Cardiac muscle cell (in vitro differentiated cells and primary cell): Measurements from ENCODE around the gene PTAR1. TPM values are rescaled to one million over a fixed set of nuclear protein-coding genes. Genes with fewer than 3 reads are reported as not detected.

ENCODE experiments used
- DNase-seq, 2 donors: peaks; one replicate each; pipeline versions ENCODE4 v3.0.0 to v3.0.0-alpha.2; 2010 to 2017; ENCODE audit warnings: low read depth in 1 of 2, low spot score in 1 of 2
- H3K27ac ChIP-seq: fragments of 200-600 bp; sonication (generic); 2 replicates; pipeline ENCODE4 v1.5.1; 2016
- H3K27me3 ChIP-seq: fragments of 200-600 bp; sonication (generic); 2 replicates; pipeline ENCODE4 v1.6.0; 2016; ENCODE audit warnings: control low read depth
- H3K36me3 ChIP-seq: fragments of 200-600 bp; sonication (generic); 2 replicates; pipeline ENCODE4 v1.5.1; 2016; ENCODE audit warnings: control low read depth
- H3K4me1 ChIP-seq: fragments of 200-600 bp; sonication (generic); 2 replicates; pipeline ENCODE4 v1.8.1; 2017; ENCODE audit warnings: low read depth, mild to moderate bottlenecking, mixed run types
- H3K4me3 ChIP-seq: fragments of 200-600 bp; sonication (generic); 2 replicates; pipeline ENCODE4 v1.5.1; 2016; ENCODE audit warnings: mild to moderate bottlenecking
- H3K9me3 ChIP-seq: fragments of 200-600 bp; sonication (generic); 2 replicates; pipeline ENCODE4 v1.5.1; 2017; ENCODE audit warnings: low read depth, mild to moderate bottlenecking, control low read depth
- CTCF ChIP-seq: IDR thresholded peaks from 2 replicates; pipeline ENCODE4 v1.5.1; 2012; ENCODE audit warnings: low read depth, mild to moderate bottlenecking, low read length
- polyA plus RNA-seq: library from polyadenylated mRNA; unstranded; fragments of >200 nt; fragmentation: Nextera tagmentation; extraction: Ambion mirVana; gene quantifications from 2 replicates; pipeline ENCODE4 v1.2.1, GENCODE V29; 2016
- total RNA-seq: library from RNA; depleted of rRNA; stranded (reverse); fragments of >200 nt; gene quantifications from 2 replicates; pipeline ENCODE4 v1.2.3, GENCODE V29; 2016

The PTAR1 gene
- total and polyA plus RNA-seq, 2 experiments from 2014 or later, result 7.1 to 54.1 TPM

- H3K4me1 ChIP-seq, result peaks cover 17% of the 10 kb centered on the region
- peak in 1 of 2 donors; percentile 26 for DNase-seq
- no peaks in the 10 kb centered on the region for H3K9me3 ChIP-seq
- H3K4me3 ChIP-seq, result peak overlapping the region; percentile 84
- no peaks in the 10 kb centered on the region for H3K36me3 ChIP-seq
- no peaks in the 10 kb centered on the region for H3K27me3 ChIP-seq
- no peak for TF ChIP-seq CTCF
- peak overlapping the region; percentile 96 for H3K27ac ChIP-seq
Observed at GRCh38 chr9:69759021-69759420, 790 bp downstream of the PTAR1 start.

DNA sequence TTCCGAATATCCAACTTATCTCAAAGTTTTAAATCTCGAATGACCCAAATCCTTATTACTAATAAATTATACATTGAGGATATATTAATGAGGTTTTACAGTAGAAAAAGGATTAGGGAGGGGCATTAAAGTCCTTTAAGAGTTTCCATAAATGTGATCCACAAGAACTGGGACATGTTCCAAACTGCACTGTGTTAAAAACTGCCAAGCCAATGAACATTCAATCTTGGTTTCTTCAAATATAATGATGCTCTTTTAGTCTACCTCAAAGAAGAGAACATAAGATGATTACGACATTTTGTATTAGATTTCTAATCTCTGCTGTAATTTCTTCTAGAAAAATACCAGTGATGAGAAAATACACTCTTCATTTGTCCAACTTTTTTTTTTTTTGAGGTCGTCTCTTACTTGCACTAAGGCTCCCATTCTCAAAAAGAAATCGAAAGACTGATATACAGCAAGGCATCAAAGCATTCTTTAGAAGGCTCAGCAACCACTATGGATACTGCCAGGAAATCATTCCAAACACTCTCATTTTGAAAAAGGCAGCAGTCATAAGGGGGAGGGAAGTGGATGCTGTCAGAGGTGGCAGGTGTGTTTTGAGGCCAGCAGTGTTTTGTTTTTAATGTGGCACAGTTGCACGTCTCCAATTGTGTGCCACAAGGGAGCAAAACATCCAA, 1.7 kb downstream of the PTAR1 start:
- H3K4me1 ChIP-seq, result peaks cover 15% of the 10 kb centered on the region
- peak overlapping the region; percentile 84 for H3K4me3 ChIP-seq
- H3K36me3 ChIP-seq, result no peaks in the 10 kb centered on the region
- TF ChIP-seq CTCF, result no peak
- peak; percentile 45 to 50 for DNase-seq
- H3K27ac ChIP-seq, result peak overlapping the region; percentile 96
- no peaks in the 10 kb centered on the region for H3K9me3 ChIP-seq
- no peaks in the 10 kb centered on the region for H3K27me3 ChIP-seq

- TF ChIP-seq CTCF, result no peak
- H3K4me1 ChIP-seq, result peaks cover 11% of the 10 kb centered on the region
Observed at GRCh38 chr9:69755205-69755604, 4.6 kb downstream of the PTAR1 start.

GRCh38 chr9:69753830-69754229, 6.0 kb downstream of the PTAR1 start:
- H3K4me3 ChIP-seq, result no peak overlapping the region
- no peak for TF ChIP-seq CTCF
- H3K9me3 ChIP-seq, result no peaks in the 10 kb centered on the region
- no peak for DNase-seq
- H3K27me3 ChIP-seq, result no peaks in the 10 kb centered on the region
- H3K4me1 ChIP-seq, result peaks cover 10% of the 10 kb centered on the region
- H3K27ac ChIP-seq, result no peak overlapping the region
- H3K36me3 ChIP-seq, result peaks cover 7% of the 10 kb centered on the region

More at GRCh38 chr9:69755205-69755604, 4.6 kb downstream of the PTAR1 start:
- H3K36me3 ChIP-seq, result peaks cover 3% of the 10 kb centered on the region
- H3K27me3 ChIP-seq, result no peaks in the 10 kb centered on the region
- no peak overlapping the region for H3K4me3 ChIP-seq
- H3K27ac ChIP-seq, result no peak overlapping the region
- no peaks in the 10 kb centered on the region for H3K9me3 ChIP-seq
- no peak for DNase-seq

GRCh38 chr9:69750085-69750484, 9.7 kb downstream of the PTAR1 start:
- H3K27ac ChIP-seq, result no peak overlapping the region
- peaks cover 8% of the 10 kb centered on the region for H3K4me1 ChIP-seq
- H3K27me3 ChIP-seq, result no peaks in the 10 kb centered on the region
- no peaks in the 10 kb centered on the region for H3K9me3 ChIP-seq
- H3K4me3 ChIP-seq, result no peak overlapping the region
- DNase-seq, result no peak
- no peak for TF ChIP-seq CTCF
- peaks cover 7% of the 10 kb centered on the region for H3K36me3 ChIP-seq

DNA sequence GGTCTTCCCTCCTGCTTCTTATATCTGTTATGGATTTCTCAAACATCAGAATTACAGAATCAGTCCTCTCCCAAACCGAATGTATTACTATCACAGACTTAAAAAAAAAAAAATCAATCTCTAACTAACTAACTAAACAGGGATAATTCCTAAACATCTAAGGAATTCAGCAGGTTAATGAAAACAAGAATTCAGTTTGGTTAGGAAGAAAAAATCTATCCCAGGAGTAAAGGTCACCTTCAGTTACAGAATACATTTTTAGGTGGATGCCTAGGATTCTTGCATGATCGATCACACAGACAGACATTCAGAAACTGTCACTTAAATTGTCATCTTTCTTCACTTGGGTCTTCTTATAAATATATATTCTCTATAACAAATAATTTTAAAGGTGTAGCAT, 11.5 kb downstream of the PTAR1 start:
- DNase-seq, result no peak
- Histone ChIP-seq H3K36me3 (peaks cover 7% of the 10 kb centered on the region), H3K4me1 (peaks cover 8% of the 10 kb centered on the region), H3K27ac (no peak overlapping the region), H3K9me3 (no peaks in the 10 kb centered on the region), H3K27me3 (no peaks in the 10 kb centered on the region), H3K4me3 (no peak overlapping the region)
- no peak for TF ChIP-seq CTCF
